Measurements from ENCODE around the gene TM9SF2. TPM values are rescaled to one million over a fixed set of nuclear protein-coding genes. Genes with fewer than 3 reads are reported as not detected.

TM9SF2 gene
- total RNA-seq, 4 donors from 2014 or later = 19.8 to 189 (median 107) TPM

- peaks cover 0 to 96% (median 0%) of the 10 kb centered on the region in 3 donors for H3K36me3 ChIP-seq
- TF ChIP-seq CTCF (IDR thresholded peaks at IDR 0.05) (no peak), POLR2A (IDR thresholded peaks at IDR 0.05) (no peak)
- H3K9me3 ChIP-seq = no peaks in the 10 kb centered on the region
Measured at GRCh38 chr13:99548448-99548847, 47.2 kb downstream of the TM9SF2 start.

GRCh38 chr13:99553033-99553432, 51.8 kb downstream of the TM9SF2 start:
- no peak overlapping the region for H3K4me3 ChIP-seq
- H3K27me3 ChIP-seq = no peaks in the 10 kb centered on the region
- no peak overlapping the region for H3K27ac ChIP-seq
- no peaks in the 10 kb centered on the region for H3K4me1 ChIP-seq
- H3K36me3 ChIP-seq = peaks cover 0 to 84% (median 0%) of the 10 kb centered on the region in 3 donors
- DNase-seq = no peak
- TF ChIP-seq CTCF (IDR thresholded peaks at IDR 0.05) = no peak
- TF ChIP-seq POLR2A (IDR thresholded peaks at IDR 0.05) = no peak
- H3K9me3 ChIP-seq = no peaks in the 10 kb centered on the region

More at GRCh38 chr13:99548448-99548847, 47.2 kb downstream of the TM9SF2 start:
- no peaks in the 10 kb centered on the region for H3K4me1 ChIP-seq
- H3K27ac ChIP-seq = no peak overlapping the region
- DNase-seq = no peak
- no peaks in the 10 kb centered on the region for H3K27me3 ChIP-seq
- no peak overlapping the region for H3K4me3 ChIP-seq

- Histone ChIP-seq H3K27me3 (no peaks in the 10 kb centered on the region), H3K4me3 (no peak overlapping the region), H3K36me3 (peaks cover 0 to 78% (median 0%) of the 10 kb centered on the region in 3 donors), H3K27ac (no peak overlapping the region), H3K9me3 (no peaks in the 10 kb centered on the region), H3K4me1 (no peaks in the 10 kb centered on the region)
- TF ChIP-seq POLR2A (IDR thresholded peaks at IDR 0.05) (no peak), CTCF (IDR thresholded peaks at IDR 0.05) (no peak)
- DNase-seq = no peak
Measured at GRCh38 chr13:99555149-99555548, 53.9 kb downstream of the TM9SF2 start.

- H3K27ac ChIP-seq = no peak overlapping the region
- H3K4me1 ChIP-seq = no peaks in the 10 kb centered on the region
- H3K36me3 ChIP-seq = peaks cover 0 to 79% (median 0%) of the 10 kb centered on the region in 3 donors
- H3K27me3 ChIP-seq = no peaks in the 10 kb centered on the region
- H3K4me3 ChIP-seq = no peak overlapping the region
- no peaks in the 10 kb centered on the region for H3K9me3 ChIP-seq
- no peak for DNase-seq
- TF ChIP-seq POLR2A (IDR thresholded peaks at IDR 0.05) (no peak), CTCF (IDR thresholded peaks at IDR 0.05) (no peak)
Measured at GRCh38 chr13:99556867-99557443, 55.7 kb downstream of the TM9SF2 start.

- H3K9me3 ChIP-seq = no peaks in the 10 kb centered on the region
- H3K4me1 ChIP-seq = no peaks in the 10 kb centered on the region
- H3K27ac ChIP-seq = no peak overlapping the region
- no peak for DNase-seq
- TF ChIP-seq CTCF (IDR thresholded peaks at IDR 0.05) = no peak
- TF ChIP-seq POLR2A (IDR thresholded peaks at IDR 0.05) = no peak
- H3K36me3 ChIP-seq = peaks cover 0 to 70% (median 0%) of the 10 kb centered on the region in 3 donors
- no peaks in the 10 kb centered on the region for H3K27me3 ChIP-seq
- H3K4me3 ChIP-seq = no peak overlapping the region
Measured at GRCh38 chr13:99558570-99559180, 57.4 kb downstream of the TM9SF2 start.

Measured in Peyer's patch (tissue), 4 donors.